GM19193 (cell line): ENCODE data around the gene M6PR.

Experiments used
- POLR2A ChIP-seq: IDR thresholded peaks from 4 replicates; pipeline ENCODE4 v1.6.1; 2011; ENCODE audit not compliant: insufficient read depth, insufficient read length; ENCODE audit errors: extremely low read depth

The M6PR gene

DNA sequence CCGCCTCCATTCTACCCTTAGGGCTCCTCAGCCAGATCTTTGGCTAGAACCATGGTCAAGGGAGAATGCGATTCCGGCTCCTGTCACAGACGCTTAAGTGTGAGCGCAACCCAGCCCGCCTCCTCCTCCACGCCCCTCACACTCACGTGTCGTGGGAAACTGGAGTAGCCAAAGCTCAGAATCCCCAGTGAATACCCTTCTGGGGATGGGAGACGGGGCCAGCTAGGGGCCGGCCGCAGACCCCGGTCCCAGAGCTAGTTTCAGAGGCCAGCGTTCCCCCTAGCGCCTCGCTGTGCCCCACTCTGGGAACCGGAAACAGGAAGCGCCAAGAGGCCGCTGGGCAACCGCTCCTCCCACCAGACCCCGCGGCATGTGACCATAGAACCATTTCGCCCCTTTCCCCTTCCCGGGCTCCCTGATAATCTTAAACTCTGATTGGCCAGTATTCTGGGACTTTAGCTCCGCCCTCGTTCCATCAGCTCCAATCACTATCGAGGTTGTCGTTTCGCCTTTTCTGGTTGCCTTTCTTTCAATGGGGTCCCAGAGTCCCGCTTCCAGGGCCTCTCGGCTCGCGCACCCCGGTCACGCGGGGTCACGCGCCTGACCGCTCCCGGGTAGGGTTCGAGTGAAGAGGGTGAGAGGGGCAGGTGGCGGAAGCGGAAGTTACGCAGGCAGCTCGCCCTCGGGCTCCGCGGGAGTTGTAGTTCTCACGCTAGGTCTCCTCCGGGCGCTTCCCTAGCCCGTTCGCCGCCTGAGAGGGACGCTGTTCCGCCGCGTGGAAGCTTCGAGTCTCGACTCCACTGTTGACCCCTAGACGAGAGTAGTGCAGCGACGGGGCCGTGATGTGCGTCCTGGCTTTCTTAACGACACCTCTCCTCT lies at the start of gene M6PR:
TSS of gene M6PR (minus strand) at position 304 of the 879 bp plus-strand sequence. CDS start 3,241 bp downstream, outside the sequence.
- TF ChIP-seq POLR2A, result peak; percentile 94

DNA sequence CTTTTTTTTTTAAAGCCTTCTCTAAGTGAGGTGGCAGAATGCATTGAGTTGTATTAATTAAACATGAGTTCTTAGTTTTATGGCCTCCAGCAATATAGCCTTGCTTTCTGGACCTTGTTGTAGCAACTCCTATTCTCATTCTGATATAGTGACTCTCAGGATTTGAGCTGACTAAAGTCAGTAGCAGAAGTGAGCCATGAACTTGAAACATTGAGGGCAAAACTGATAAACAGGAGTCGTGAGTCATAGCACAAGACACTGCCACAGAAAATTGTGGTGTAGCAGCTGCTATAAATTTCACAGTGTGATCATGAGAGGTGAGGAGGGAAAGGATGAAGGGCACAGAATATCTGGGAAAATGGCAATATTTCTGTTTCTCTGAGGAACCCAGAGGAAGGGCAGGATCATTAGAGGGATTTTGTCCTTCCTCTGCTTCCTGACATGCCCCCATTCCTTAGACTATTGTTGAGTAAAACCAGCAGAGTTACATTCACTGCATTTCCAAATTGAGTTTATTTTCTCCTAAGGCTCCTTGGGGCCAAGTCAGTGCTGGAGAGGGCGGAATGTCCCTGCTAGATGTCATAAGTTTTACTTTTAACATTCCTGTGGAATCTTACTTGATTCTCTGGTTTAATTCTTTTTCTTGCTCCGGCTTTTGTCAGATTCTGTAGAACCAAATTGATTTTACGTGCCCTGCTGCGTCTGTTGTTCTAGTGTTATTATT lies 47.4 kb upstream of the M6PR start:
- TF ChIP-seq POLR2A, result no peak

DNA sequence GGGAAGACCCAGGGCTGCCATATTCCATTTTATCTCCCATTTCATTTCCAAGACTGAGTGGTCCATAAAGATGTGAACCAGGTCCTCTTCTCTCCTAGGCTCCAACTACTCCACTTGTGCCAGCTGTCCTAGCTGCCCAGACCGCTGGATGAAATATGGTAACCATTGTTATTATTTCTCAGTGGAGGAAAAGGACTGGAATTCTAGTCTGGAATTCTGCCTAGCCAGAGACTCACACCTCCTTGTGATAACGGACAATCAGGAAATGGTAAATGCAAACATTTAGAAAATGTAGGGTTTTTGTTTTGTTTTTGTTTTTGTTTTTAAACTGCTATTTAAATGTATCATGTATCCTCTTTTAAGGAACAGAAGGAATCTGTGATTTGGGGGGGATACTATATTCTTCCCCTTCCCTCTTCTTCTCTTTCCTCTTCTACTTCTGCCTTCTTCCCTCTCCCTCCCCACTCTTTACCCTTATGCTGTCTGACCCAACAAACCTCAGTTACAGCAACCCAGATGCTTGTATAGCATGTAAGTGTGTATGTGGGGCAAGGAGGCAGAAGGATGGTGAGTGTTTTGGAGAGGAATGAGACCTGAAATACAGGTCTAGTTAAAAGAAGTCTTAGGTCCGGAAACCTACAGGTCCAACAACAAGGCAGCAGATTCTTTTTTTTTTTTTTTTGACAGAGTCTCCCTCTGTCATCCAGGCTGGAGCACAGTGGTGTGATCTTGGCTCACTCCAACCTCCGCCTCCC lies 45.8 kb upstream of the M6PR start:
- TF ChIP-seq POLR2A, result no peak

DNA sequence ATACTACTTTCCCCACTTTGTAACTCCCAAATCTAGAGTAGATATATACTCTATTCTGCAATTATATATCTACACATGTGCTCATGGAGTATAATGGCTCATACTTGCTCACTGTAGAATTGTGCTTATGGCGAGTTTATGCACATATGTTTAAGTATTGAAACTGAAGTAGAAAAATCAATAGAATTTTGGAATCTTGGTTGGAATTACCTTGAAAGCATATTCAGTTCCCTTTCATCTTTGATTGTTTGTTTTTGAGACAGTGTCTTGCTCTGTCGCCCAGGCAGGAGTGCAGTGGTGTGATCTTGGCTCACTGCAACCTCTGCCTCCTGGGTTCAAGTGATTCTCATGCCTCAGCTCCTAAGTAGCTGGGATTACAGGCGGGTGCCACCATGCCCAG lies 44.4 kb upstream of the M6PR start:
- no peak for TF ChIP-seq POLR2A

DNA sequence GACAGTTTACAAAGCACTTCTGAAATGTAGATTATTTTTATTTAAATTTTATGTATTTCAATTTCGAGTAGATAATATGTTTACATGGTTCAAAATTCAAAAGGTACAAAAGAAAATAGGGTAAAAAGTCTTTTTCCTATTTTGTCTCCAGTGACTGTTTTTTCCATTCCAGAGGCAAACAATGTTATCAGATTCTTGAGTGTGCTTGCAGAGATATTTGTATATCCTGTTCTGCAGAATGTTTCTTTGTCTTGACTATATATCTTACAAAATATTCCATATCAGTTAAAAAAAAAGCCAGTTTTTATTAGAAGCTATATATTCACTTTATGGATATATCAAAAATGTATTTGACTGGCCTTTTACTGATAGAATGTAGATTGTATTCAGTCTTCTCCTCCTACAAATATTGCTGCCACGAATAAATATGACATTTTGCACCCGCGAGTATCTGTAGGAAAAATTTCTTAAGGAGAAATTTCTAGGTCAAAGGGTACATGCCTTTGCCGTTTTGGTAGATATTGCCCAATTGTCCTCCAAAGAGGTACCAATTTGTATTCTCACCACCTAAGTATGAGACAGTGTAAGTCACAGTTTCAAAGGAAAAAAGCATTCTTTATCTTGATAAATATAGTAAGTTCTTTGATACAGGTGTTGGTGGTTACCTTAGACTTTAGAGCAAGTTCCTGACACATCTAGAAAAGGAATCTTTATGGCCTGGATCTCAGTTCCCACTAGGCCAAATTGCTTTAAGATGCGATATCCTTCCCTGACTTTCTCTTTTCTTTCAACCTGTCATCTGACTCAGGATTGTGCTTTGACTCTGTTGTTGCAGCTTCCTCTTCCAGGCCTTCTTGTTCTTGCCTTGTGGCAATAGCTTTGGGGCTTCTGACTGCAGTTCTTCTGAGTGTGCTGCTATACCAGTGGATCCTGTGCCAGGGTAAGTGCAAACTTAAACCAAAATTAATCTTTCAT lies 42.2 kb upstream of the M6PR start:
- no peak for TF ChIP-seq POLR2A

DNA sequence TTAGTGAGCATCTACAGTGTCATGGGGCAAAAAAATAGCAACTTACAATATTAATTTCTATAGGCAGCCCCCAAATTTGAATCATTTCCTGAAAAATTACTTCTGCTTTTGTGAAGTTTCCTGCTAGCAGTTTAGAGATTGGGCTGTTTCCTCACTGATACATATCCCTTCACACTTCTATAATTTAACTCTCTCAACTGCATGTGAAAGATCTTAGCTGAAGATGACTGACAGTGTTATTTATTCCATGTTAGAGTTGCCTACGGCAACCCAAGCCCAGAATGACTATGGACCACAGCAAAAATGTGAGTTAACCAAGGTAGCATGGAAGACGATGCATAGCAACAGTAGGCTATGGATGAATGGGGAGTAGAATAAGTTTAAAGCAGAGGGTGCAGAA lies 40.0 kb upstream of the M6PR start, which contains the start of gene KLRG1:
TSS of gene KLRG1 (plus strand) at position 134 of the 400 bp plus-strand sequence. CDS start at position 224, 90 bp downstream.
- no peak for TF ChIP-seq POLR2A

DNA sequence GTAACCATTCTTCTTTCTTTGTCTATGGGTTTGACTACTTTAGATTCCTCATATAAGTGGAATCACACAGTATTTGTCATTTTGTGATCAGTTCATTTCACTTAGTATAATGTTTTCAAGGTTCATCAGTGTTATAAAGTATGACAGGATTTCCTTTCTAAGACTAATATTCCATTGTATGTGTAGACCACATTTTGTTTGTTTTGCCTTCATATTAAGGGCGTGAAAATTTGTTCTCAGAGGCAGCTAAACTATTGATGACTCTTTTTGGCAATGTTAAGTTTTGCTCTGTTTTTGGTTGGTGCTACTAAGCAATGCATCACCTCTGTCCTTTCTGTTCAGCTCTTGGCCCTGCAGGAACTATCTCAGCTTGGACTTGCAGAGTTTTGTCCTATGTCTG lies 38.2 kb upstream of the M6PR start:
- TF ChIP-seq POLR2A, result no peak

DNA sequence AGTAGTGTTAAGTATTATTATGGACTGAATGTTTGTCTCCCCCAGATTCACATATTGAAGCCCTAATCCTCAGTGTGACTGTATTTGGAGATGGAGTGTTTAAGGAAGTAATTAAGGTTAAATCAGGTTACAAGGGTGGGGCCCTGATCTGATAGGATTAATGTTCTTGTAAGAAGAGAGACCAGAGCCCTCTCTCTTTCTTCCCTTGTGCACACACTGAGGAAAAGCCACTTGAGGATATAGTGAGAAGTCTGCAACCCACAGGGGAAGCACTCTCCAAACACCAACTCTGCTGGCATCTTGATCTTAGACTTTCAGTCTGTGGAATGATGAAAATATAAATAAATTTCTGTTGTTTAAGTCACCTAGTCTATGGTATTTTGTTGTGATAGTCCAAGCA lies 37.7 kb upstream of the M6PR start:
- TF ChIP-seq POLR2A, result no peak

DNA sequence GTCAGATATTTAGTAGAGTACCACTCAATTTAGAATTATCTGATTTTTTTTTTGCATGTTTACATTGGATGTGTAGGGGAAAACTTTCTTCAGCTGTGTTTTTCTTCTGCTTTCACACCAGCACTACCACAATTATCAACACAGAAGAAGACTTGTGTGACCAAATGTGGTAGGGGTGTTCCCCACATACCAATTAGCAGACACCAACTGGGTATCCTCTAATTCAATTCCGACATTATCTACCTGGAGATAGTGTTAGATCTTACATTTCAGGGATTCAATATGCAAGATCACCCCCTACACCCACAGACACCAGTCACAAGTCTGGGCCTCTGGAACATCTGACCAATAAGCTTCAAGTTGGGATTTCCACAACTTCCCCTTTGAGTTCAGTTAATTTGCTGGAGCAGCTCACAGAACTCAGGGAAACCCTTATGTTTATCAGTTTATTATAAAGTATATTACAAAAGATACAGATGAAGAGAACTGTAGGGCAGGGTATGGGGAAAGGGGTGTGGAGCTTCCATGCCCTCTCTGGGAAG lies 35.8 kb upstream of the M6PR start:
- TF ChIP-seq POLR2A, result no peak

DNA sequence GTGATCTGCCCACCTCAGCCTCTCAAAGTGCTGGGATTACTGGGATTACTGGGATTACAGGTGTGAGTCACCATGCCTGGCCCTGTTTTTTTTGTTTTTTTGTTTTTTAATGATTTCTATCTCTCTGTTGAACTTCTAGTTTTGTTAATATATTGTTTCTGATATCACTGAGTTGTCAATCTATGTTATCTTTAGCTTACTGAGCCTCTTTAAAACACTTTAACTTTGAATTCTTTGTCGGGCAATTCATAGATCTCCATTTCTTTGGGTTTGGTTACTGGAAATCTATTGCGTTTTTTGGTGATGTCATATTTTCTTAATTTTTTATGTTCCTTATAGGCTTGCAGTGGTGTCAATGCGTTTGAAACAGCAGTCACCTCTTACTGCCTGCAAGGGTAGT lies 30.7 kb upstream of the M6PR start:
- no peak for TF ChIP-seq POLR2A

DNA sequence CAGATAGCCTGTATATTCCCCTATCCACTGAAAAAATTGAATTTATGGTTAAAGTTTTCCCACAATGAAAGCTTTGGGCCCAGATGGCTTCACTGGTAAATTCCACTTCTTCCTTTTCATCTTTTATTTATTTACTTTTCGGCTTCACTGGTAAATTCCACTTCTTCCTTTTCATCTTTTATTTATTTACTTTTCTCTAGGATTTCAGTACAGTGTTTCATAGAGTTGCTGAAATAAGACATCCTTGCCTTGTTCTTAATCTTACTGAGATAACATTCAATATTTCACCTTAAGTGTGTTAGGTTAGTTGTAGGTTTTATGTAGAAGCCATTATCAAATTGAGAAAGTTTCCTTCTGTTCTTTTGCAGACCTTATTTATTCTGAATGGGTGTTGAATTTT lies 21.0 kb upstream of the M6PR start:
- TF ChIP-seq POLR2A, result no peak

DNA sequence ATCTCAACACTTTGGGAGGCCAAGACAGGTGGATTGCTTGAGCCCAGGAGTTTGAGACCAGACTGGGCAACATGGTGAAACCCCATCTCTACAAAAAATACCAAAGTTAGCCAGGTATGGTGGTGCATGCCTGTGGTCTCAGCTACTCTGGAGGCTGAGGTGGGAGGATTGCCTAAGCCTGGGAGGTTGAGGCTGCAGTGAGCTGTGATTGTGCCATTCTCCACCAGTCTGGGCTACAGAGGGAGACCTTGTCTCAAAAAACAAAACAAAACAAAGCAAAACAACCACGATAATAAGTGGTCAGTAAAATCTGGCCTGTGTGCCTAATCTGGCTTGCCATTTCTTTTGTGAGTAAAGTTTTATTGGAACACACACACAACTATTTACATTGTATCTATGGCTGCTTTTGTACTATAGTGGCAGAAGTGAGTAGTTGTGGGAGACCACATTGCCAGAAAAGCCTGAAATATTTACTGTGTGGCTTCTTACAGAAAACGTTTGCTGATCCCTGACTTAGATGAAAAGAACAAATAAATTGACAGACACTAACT lies 20.5 kb upstream of the M6PR start:
- TF ChIP-seq POLR2A, result no peak

DNA sequence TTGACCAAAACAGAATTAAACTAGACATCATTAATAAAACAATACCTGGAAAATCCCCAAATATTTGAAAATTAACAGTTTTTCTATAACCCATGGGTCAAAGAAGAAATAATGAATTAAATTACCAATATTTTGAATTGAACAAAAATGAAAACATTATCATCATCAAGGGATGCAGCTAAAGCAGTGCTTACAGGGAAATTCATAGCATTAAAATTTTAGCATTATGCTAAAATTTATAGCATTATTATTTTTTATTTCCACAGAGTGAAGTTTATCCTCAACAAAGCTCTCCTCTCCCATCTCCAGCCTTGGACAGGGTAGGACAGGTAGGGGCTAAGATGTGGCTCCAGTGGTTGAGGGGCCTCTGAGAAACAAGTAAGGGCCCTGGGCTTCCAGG lies 19.3 kb upstream of the M6PR start:
- no peak for TF ChIP-seq POLR2A
